ENCODE data around the gene C2orf80. TPM values are rescaled to one million over a fixed set of nuclear protein-coding genes. Genes with fewer than 3 reads are reported as not detected.
"Not testable (repeated sequence)": the region's sequence is repeated elsewhere in the genome, so short reads cannot be mapped to it uniquely, and the experiment has no call there.

Gene C2orf80
- not detected for total RNA-seq

GRCh38 chr2:208189810-208190503, at the start of gene C2orf80:
Gene C2orf80, minus strand, starts transcription at chr2:208190030. Its CDS starts 3,044 bp downstream, at chr2:208186986.
- DNase-seq, result no peak

GRCh38 chr2:208235860-208236259, 46.0 kb upstream of the C2orf80 start:
- no peak for DNase-seq

GRCh38 chr2:208234786-208235185, 45.0 kb upstream of the C2orf80 start:
- no peak for DNase-seq

GRCh38 chr2:208228476-208228875, 38.6 kb upstream of the C2orf80 start:
- DNase-seq, result no peak

GRCh38 chr2:208227581-208228232, 37.9 kb upstream of the C2orf80 start:
- no peak for DNase-seq

GRCh38 chr2:208224802-208225201, 35.0 kb upstream of the C2orf80 start:
- DNase-seq, result no peak

- DNase-seq, result no peak
These were observed 32.5 kb upstream of the C2orf80 start for GRCh38 chr2:208222351-208222750.

- DNase-seq, result not testable (repeated sequence)
These were observed 32.0 kb upstream of the C2orf80 start for GRCh38 chr2:208221873-208222272.

- no peak for DNase-seq
These were observed 21.0 kb upstream of the C2orf80 start for GRCh38 chr2:208210688-208211451.

GRCh38 chr2:208208335-208209085, 18.7 kb upstream of the C2orf80 start:
- DNase-seq, result no peak

GRCh38 chr2:208207769-208208168, 17.9 kb upstream of the C2orf80 start:
- DNase-seq, result no peak

GRCh38 chr2:208204166-208204565, 14.3 kb upstream of the C2orf80 start:
- no peak for DNase-seq

- no peak for DNase-seq
These were observed 5.7 kb upstream of the C2orf80 start for GRCh38 chr2:208195531-208195930.

- DNase-seq, result no peak
These were observed 2.9 kb upstream of the C2orf80 start for GRCh38 chr2:208192611-208193236.

GRCh38 chr2:208189069-208189809, 591 bp downstream of the C2orf80 start:
- DNase-seq, result no peak

- DNase-seq, result no peak
These were observed 2.9 kb downstream of the C2orf80 start for GRCh38 chr2:208186893-208187292.

- no peak for DNase-seq
These were observed 3.4 kb downstream of the C2orf80 start for GRCh38 chr2:208186465-208186864.

- no peak for DNase-seq
These were observed 5.7 kb downstream of the C2orf80 start for GRCh38 chr2:208183972-208184705.

GRCh38 chr2:208183526-208183925, 6.3 kb downstream of the C2orf80 start:
- DNase-seq, result no peak

GRCh38 chr2:208182835-208183234, 7.0 kb downstream of the C2orf80 start:
- DNase-seq, result no peak

- DNase-seq, result no peak
These were observed 10.7 kb downstream of the C2orf80 start for GRCh38 chr2:208179028-208179609.
